ACC112 (cell line): ENCODE measurements around the gene HSD17B1.
"Not testable (repeated sequence)": the region's sequence is repeated elsewhere in the genome, so short reads cannot be mapped to it uniquely, and the experiment has no call there.

Source experiments
- H2AFZ ChIP-seq: fragments of 200-600 bp; sonication (generic); one replicate; pipeline ENCODE4 v1.6.0; 2017; ENCODE audit warnings: antibody characterized with exemption, low read length; ENCODE audit not compliant: unreplicated experiment
- H3K27ac ChIP-seq: fragments of 200-600 bp; sonication (generic); 2 replicates; pipeline ENCODE4 v1.5.1; 2014; ENCODE audit warnings: low read depth, mild to moderate bottlenecking, antibody characterized with exemption, low read length, moderate library complexity
- H3K27me3 ChIP-seq: fragments of 200-600 bp; sonication (generic); 2 replicates; pipeline ENCODE4 v1.6.1; 2014; ENCODE audit warnings: mild to moderate bottlenecking, antibody characterized with exemption, low read length, moderate library complexity, mixed read lengths; ENCODE audit not compliant: insufficient read depth
- H3K36me3 ChIP-seq: fragments of 200-600 bp; sonication (generic); 2 replicates; pipeline ENCODE4 v1.6.1; 2016; ENCODE audit warnings: mild to moderate bottlenecking, antibody characterized with exemption, low read length, moderate library complexity, mixed read lengths; ENCODE audit not compliant: insufficient read depth
- H3K4me1 ChIP-seq: fragments of 200-600 bp; sonication (generic); one replicate; pipeline ENCODE4 v1.6.1; 2016; ENCODE audit warnings: low read length, mixed read lengths; ENCODE audit not compliant: insufficient read depth, unreplicated experiment, control insufficient read depth
- H3K4me3 ChIP-seq: fragments of 200-600 bp; sonication (generic); 2 replicates; pipeline ENCODE4 v1.5.1; 2014; ENCODE audit warnings: mild to moderate bottlenecking, low read depth, low read length
- H3K79me2 ChIP-seq: fragments of 200-600 bp; sonication (generic); one replicate; pipeline ENCODE4 v1.6.0; 2016; ENCODE audit warnings: low read length; ENCODE audit not compliant: control insufficient read depth, unreplicated experiment, insufficient read depth

HSD17B1 gene

GRCh38 chr17:42537156-42537805 is 15.4 kb upstream of the HSD17B1 start:
- Histone ChIP-seq H3K27me3 (no peaks in the 10 kb centered on the region), H2AFZ (no peak overlapping the region), H3K79me2 (peaks cover 14% of the 10 kb centered on the region), H3K36me3 (peaks cover 10% of the 10 kb centered on the region; the same call in 1 of the 2 replicates), H3K4me1 (peaks cover 20% of the 10 kb centered on the region), H3K27ac (no peak overlapping the region; the same call in 1 of the 2 replicates), H3K4me3 (peak overlapping the region; percentile 93)

- peaks cover 20% of the 10 kb centered on the region for H3K4me1 ChIP-seq
- H3K4me3 ChIP-seq, result no peak overlapping the region
- no peak overlapping the region for H3K27ac ChIP-seq
- peaks cover 10% of the 10 kb centered on the region; the same call in 1 of the 2 replicates for H3K36me3 ChIP-seq
- H3K27me3 ChIP-seq, result no peaks in the 10 kb centered on the region
- no peak overlapping the region for H2AFZ ChIP-seq
- H3K79me2 ChIP-seq, result peaks cover 14% of the 10 kb centered on the region
Measured at GRCh38 chr17:42537826-42538451, 14.8 kb upstream of the HSD17B1 start.

- H2AFZ ChIP-seq, result no peak overlapping the region
- H3K36me3 ChIP-seq, result peaks cover 13% of the 10 kb centered on the region; the same call in 1 of the 2 replicates
Measured at GRCh38 chr17:42538482-42538881, 14.2 kb upstream of the HSD17B1 start.

GRCh38 chr17:42540558-42540957 is 12.2 kb upstream of the HSD17B1 start:
- not testable (repeated sequence) for H3K27ac ChIP-seq, H3K4me3 ChIP-seq
- H3K36me3 ChIP-seq, result peaks cover 15% of the 10 kb centered on the region; the same call in 1 of the 2 replicates

More at GRCh38 chr17:42538482-42538881, 14.2 kb upstream of the HSD17B1 start:
- H3K4me3 ChIP-seq, result no peak overlapping the region
- H3K4me1 ChIP-seq, result peaks cover 20% of the 10 kb centered on the region
- no peak overlapping the region for H3K27ac ChIP-seq
- peaks cover 14% of the 10 kb centered on the region for H3K79me2 ChIP-seq
- no peaks in the 10 kb centered on the region for H3K27me3 ChIP-seq

GRCh38 chr17:42541041-42541833 is 11.5 kb upstream of the HSD17B1 start:
- Histone ChIP-seq H2AFZ (no peak overlapping the region), H3K27me3 (no peaks in the 10 kb centered on the region), H3K4me3 (no peak overlapping the region), H3K4me1 (peaks cover 13% of the 10 kb centered on the region), H3K79me2 (peaks cover 14% of the 10 kb centered on the region), H3K27ac (no peak overlapping the region), H3K36me3 (peaks cover 15% of the 10 kb centered on the region; the same call in 1 of the 2 replicates)

More at GRCh38 chr17:42540558-42540957, 12.2 kb upstream of the HSD17B1 start:
- Histone ChIP-seq H3K79me2 (peaks cover 14% of the 10 kb centered on the region), H3K4me1 (peaks cover 16% of the 10 kb centered on the region)
- not testable (repeated sequence) for H3K27me3 ChIP-seq, H2AFZ ChIP-seq

GRCh38 chr17:42543190-42544079 is 9.3 kb upstream of the HSD17B1 start:
- Histone ChIP-seq H2AFZ (no peak overlapping the region), H3K4me3 (no peak overlapping the region), H3K79me2 (peaks cover 1% of the 10 kb centered on the region), H3K4me1 (peaks cover 7% of the 10 kb centered on the region), H3K27me3 (no peaks in the 10 kb centered on the region), H3K36me3 (peaks cover 15% of the 10 kb centered on the region; the same call in 1 of the 2 replicates), H3K27ac (no peak overlapping the region)

- peaks cover 9% of the 10 kb centered on the region; the same call in 1 of the 2 replicates for H3K36me3 ChIP-seq
- peaks cover 7% of the 10 kb centered on the region for H3K4me1 ChIP-seq
- no peak overlapping the region for H3K27ac ChIP-seq
Measured at GRCh38 chr17:42544874-42545283, 7.8 kb upstream of the HSD17B1 start.

GRCh38 chr17:42545755-42546505 is 6.8 kb upstream of the HSD17B1 start:
- H3K27me3 ChIP-seq, H3K27ac ChIP-seq, H3K4me3 ChIP-seq, H2AFZ ChIP-seq, H3K36me3 ChIP-seq, H3K4me1 ChIP-seq, H3K79me2 ChIP-seq: not testable (repeated sequence)

More at GRCh38 chr17:42544874-42545283, 7.8 kb upstream of the HSD17B1 start:
- Histone ChIP-seq H3K4me3 (no peak overlapping the region), H3K27me3 (no peaks in the 10 kb centered on the region), H3K79me2 (no peaks in the 10 kb centered on the region), H2AFZ (no peak overlapping the region)

- 0 out of 2 replicates have a peak, but pooled peaks cover 5% of the 10 kb centered on the region for H3K36me3 ChIP-seq
- H3K79me2 ChIP-seq, result no peaks in the 10 kb centered on the region
- no peak overlapping the region for H3K27ac ChIP-seq
- no peak overlapping the region for H2AFZ ChIP-seq
- no peak overlapping the region for H3K4me3 ChIP-seq
- no peaks in the 10 kb centered on the region for H3K27me3 ChIP-seq
- H3K4me1 ChIP-seq, result no peaks in the 10 kb centered on the region
Measured at GRCh38 chr17:42547001-42547461, 5.7 kb upstream of the HSD17B1 start.
